CD4-positive, alpha-beta T cell (primary cell): ENCODE data around the gene GGPS1. TPM values are rescaled to one million over a fixed set of nuclear protein-coding genes. Genes with fewer than 3 reads are reported as not detected.

Experiments used
- ATAC-seq: fragments of 200-7000 bp; cut with Tn5 transposase; one replicate; pipeline ENCODE4 v1.10.0; 2022; ENCODE audit warnings: mild to moderate bottlenecking; ENCODE audit not compliant: poor library complexity
- CTCF ChIA-PET: fragments of 350-600 bp; sonication (Branson Sonifier 250); formaldehyde crosslinking; loops from one replicate; lab custom pipeline; 2021; ENCODE audit warnings: antibody characterized with exemption, inconsistent platforms; lab: Charles Lee
- POLR2A ChIA-PET: fragments of 350-600 bp; sonication (Branson Sonifier 250); formaldehyde crosslinking; loops from one replicate; lab custom pipeline; 2021; ENCODE audit warnings: antibody characterized with exemption, inconsistent platforms; lab: Charles Lee
- DNase-seq, 14 experiments: peaks; one replicate each; pipeline ENCODE4 v3.0.0-alpha.2; 2013 to 2020; ENCODE audit warnings: mixed read lengths in 2 of 14
- H3K27ac ChIP-seq, 2 donors: one replicate each; pipeline versions ENCODE4 v1.5.1 to v1.7.0; 2013; ENCODE audit warnings: low read length in 2 of 2, low read depth in 1 of 2, mild to moderate bottlenecking in 1 of 2
- H3K27me3 ChIP-seq, 2 experiments: 1 replicate in 1 of 2; 2 replicates in 1 of 2; pipeline versions ENCODE4 v1.6.1 to v1.7.0; 2013; ENCODE audit warnings: low read length in 2 of 2, control low read depth in 1 of 2, mild to moderate bottlenecking in 1 of 2, moderate library complexity in 1 of 2; ENCODE audit not compliant: insufficient read depth in 2 of 2, control insufficient read depth in 1 of 2
- H3K36me3 ChIP-seq: one replicate; pipeline ENCODE4 v1.6.1; 2013; ENCODE audit warnings: low read length, control low read depth; ENCODE audit not compliant: insufficient read depth
- H3K4me1 ChIP-seq: one replicate; pipeline ENCODE4 v1.6.1; 2013; ENCODE audit warnings: low read length, control low read depth; ENCODE audit not compliant: insufficient read depth
- H3K4me3 ChIP-seq: one replicate; pipeline ENCODE4 v1.5.1; 2013; ENCODE audit warnings: mild to moderate bottlenecking, low read length, moderate library complexity
- H3K9me3 ChIP-seq, 2 experiments: 1 replicate in 1 of 2; 2 replicates in 1 of 2; pipeline versions ENCODE4 v1.6.1 to v1.7.0; 2013; ENCODE audit warnings: low read length in 2 of 2, mild to moderate bottlenecking in 2 of 2, control low read depth in 1 of 2, moderate library complexity in 1 of 2; ENCODE audit not compliant: control insufficient read depth in 1 of 2, insufficient read depth in 1 of 2
- H3K27ac Mint-ChIP-seq: one replicate; pipeline ENCODE4 v1.8.0; 2020; ENCODE audit warnings: mixed read lengths
- H3K27me3 Mint-ChIP-seq: one replicate; pipeline ENCODE4 v1.8.0; 2021; ENCODE audit warnings: mixed read lengths
- H3K36me3 Mint-ChIP-seq: one replicate; pipeline ENCODE4 v1.8.0; 2021; ENCODE audit warnings: low read depth, mixed read lengths
- H3K4me1 Mint-ChIP-seq: one replicate; pipeline ENCODE4 v1.8.0; 2021; ENCODE audit warnings: low read depth, mixed read lengths
- H3K4me3 Mint-ChIP-seq: one replicate; pipeline ENCODE4 v1.8.0; 2020; ENCODE audit warnings: mild to moderate bottlenecking, mixed read lengths
- H3K9me3 Mint-ChIP-seq: one replicate; pipeline ENCODE4 v1.8.0; 2020; ENCODE audit warnings: mixed read lengths
- CTCF ChIP-seq: fragments of 200-600 bp; IDR thresholded peaks from one replicate; pipeline ENCODE4 v1.8.0; 2022; ENCODE audit warnings: antibody characterized with exemption, mild to moderate bottlenecking
- intact Hi-C, 2 experiments: fragments of 100-400 bp; cut with DNase I in 1 of 2; cut with micrococcal nuclease in 1 of 2; formaldehyde crosslinking; loops; one replicate each; pipeline versions ENCODE4 v1.15.1 to v1.9.0; 2023 to 2025; cut with DNase I, micrococcal nuclease
- total RNA-seq, 174 experiments: library from RNA in 2 of 174; stranded (reverse) in 2 of 174; gene quantifications; one replicate each; pipeline ENCODE4 v1.2.3 and lab custom pipeline; 2021 to 2026

GGPS1 gene
- total RNA-seq, 2 experiments from 2014 or later = 20.6 to 20.9 TPM

DNA sequence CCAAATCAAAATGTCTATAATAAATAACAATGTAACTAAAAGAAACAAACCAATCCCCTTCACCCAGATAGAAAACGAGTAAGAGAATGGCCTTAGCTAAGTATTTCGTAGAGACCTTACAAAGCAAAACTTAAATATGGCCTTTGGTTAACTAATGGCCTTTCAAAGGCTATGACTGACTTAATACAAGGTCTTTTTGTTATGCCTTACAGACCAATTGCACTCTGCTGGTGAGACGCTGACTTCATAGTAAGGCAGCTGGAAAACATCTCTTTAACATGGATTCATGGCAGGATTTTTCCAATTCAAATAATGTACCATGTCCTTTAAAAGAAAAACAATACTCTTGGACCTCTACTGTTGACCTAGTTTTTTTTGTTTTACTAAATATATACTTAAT is 23.1 kb downstream of the GGPS1 start:
- H3K4me1 ChIP-seq = no peaks in the 10 kb centered on the region
- ChIA-PET POLR2A (no interaction called here), CTCF (no interaction called here)
- intact Hi-C loops = no loop called here
- H3K36me3 Mint-ChIP-seq = peaks cover 5% of the 10 kb centered on the region
- no peak overlapping the region for H3K27ac Mint-ChIP-seq
- no peak for TF ChIP-seq CTCF
- DNase-seq (no peak), ATAC-seq (no peak)
- H3K4me3 ChIP-seq = no peak overlapping the region
- no peaks in the 10 kb centered on the region for H3K9me3 Mint-ChIP-seq
- H3K27me3 Mint-ChIP-seq = no peaks in the 10 kb centered on the region
- no peaks in the 10 kb centered on the region for H3K36me3 ChIP-seq
- H3K4me1 Mint-ChIP-seq = no peaks in the 10 kb centered on the region
- no peaks in the 10 kb centered on the region for H3K9me3 ChIP-seq
- H3K4me3 Mint-ChIP-seq = no peak overlapping the region
- H3K27ac ChIP-seq = no peak overlapping the region
- no peaks in the 10 kb centered on the region for H3K27me3 ChIP-seq

DNA sequence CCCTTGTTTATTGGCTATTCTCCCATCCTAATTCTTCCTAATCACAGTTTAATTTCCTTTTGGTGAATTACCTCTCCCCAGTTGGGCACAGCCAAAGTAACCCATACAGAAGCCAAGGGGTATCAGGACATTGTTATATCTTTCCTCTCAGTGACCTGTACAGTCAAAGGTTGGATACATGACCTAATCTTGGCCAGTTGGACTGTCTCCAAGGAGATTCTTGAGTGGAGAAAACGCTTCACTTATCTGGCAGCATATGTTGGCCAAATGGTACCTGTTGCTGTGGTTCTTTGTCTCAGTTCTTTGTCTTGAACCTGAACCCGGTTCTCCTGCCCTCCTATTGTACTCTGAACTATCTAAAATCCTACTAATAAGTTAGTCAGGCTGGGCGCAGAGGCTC is 23.5 kb downstream of the GGPS1 start:
- Mint-ChIP-seq H3K27ac (no peak overlapping the region), H3K4me1 (no peaks in the 10 kb centered on the region), H3K4me3 (no peak overlapping the region), H3K27me3 (no peaks in the 10 kb centered on the region), H3K9me3 (no peaks in the 10 kb centered on the region), H3K36me3 (peaks cover under 1% of the 10 kb centered on the region)
- DNase-seq (no peak), ATAC-seq (no peak)
- no peak overlapping the region for H3K4me3 ChIP-seq
- ChIA-PET CTCF (no interaction called here), POLR2A (no interaction called here)
- intact Hi-C loops = no loop called here
- no peak overlapping the region for H3K27ac ChIP-seq
- H3K9me3 ChIP-seq = no peaks in the 10 kb centered on the region
- no peaks in the 10 kb centered on the region for H3K4me1 ChIP-seq
- no peak for TF ChIP-seq CTCF
- no peaks in the 10 kb centered on the region for H3K36me3 ChIP-seq
- H3K27me3 ChIP-seq = no peaks in the 10 kb centered on the region

DNA sequence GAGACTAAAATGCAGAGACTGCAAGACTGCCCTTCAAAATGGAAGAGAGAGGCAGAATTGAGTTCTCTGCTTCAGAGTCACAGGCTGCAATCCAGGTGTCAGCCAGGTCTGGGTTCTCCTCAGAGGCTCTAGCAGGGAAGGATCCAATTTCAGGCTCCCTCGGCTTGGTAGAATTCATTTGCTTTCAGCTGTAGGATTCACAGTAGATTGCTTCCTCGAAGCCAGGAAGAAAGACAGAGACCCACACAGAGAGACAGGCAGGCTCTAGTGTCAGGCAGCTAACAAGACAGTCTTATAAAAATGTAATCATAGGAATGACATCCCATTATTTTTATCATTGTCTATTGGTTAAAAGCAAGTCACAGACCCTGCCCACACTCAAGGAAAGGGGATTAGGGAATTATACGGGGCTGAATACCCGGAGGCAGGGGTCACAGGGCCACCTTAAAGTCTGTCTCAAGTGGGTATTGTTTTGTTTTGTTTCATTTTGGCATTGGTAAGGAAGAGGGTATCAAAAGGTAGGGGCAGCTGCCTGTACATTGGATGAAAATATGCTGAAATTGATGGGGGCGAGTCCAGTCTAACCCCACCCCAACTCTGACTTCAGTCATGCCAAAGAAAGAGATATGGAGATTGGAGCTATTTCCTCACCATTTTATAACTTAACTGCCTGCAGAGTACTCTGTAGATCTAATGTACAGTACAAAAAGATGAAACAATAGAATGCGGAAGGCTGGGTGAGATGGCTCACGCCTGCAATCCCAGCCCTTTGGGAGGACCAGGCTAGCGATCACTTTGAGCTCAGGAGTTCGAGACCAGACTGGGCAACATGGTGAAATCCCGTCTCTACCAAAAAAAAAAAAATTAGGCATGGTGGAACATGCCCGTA is 29.4 kb downstream of the GGPS1 start:
- Mint-ChIP-seq H3K36me3 (no peaks in the 10 kb centered on the region), H3K27me3 (no peaks in the 10 kb centered on the region), H3K27ac (no peak overlapping the region), H3K4me3 (no peak overlapping the region), H3K4me1 (no peaks in the 10 kb centered on the region), H3K9me3 (no peaks in the 10 kb centered on the region)
- Histone ChIP-seq H3K36me3 (no peaks in the 10 kb centered on the region), H3K4me3 (no peak overlapping the region), H3K27ac (no peak overlapping the region), H3K27me3 (no peaks in the 10 kb centered on the region), H3K4me1 (no peaks in the 10 kb centered on the region), H3K9me3 (no peaks in the 10 kb centered on the region)
- no peak for TF ChIP-seq CTCF
- CTCF ChIA-PET = interaction anchor here (0.9 to 1.0 kb wide), 2 partner anchors 16 to 19 kb away, joined by 3 read pairs; no protein-coding TSS in a partner anchor
- no peak for DNase-seq
- intact Hi-C loops = no loop called here
- POLR2A ChIA-PET = interaction anchor here (0.9 kb wide), 1 partner anchor 10 kb away, joined by 4 read pairs; the partner anchor contains the start of gene TBCE
- ATAC-seq = no peak
